ENCODE measurements around the gene ZMYND11.

ZMYND11 gene

DNA sequence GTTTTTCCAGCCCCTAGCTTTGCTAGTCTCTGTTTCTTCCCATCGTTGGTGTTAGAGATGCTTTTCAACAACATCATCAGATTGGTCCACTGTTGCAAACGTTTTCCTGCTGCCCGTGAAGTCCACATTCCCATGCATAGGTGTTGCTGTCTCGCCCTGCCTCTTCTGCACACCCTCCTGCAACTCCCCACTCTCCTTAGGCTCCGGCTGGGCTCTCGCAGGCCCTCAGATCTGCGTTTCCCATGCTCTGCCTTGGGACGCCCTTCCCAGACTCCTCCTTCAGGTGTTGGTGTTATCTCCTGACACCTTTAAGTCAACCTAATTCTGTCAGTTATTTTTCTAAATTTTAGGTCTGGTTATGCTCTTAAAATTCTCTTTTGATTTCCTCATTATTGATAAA lies 55.0 kb downstream of the ZMYND11 start:
- H3K27ac ChIP-seq: no peak overlapping the region
- no peak for DNase-seq (ENCODE audit: low read depth, low spot score)

DNA sequence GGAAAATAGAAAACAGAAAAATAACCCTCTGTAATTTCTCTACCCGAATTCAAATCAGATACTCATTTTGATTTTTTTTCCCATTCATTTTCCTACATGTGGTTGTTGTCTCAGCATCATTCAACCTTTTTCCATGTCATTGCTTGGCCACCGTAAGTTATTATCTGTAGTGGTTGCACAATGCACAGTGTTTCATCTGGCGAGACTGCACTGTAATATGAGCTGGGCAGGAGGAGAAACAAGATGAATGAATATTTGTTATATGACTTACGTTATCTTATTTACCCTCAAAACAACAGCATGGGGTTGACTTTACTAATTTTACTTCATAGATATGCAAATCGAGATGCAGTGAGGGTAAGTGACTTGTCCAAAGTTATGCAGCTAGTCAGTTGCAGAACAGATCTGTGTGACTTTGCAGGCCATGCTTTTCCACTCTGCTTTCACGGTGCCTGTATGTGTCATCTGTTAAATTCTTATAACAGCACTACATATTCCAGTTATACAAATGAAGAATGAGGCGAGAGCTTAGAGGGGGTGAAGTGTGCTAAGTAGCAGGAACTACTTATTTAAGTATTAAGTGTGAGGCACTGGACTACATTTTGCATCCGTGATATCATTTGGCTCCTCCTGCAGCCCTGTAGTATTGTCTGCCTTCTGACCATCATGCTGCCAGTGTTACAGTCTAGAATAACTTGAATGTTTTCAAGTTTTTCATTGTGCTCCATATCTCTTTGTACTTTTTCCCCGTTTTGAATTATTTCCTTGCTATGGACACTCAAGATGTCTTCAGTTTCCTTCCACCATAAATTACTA lies 56.7 kb downstream of the ZMYND11 start:
- no peak overlapping the region for H3K27ac ChIP-seq
- DNase-seq (ENCODE audit: low read depth, low spot score): no peak

- no peak overlapping the region for H3K27ac ChIP-seq
- no peak for DNase-seq (ENCODE audit: low read depth, low spot score)
Observed at GRCh38 chr10:194281-194680, 59.0 kb downstream of the ZMYND11 start.

DNA sequence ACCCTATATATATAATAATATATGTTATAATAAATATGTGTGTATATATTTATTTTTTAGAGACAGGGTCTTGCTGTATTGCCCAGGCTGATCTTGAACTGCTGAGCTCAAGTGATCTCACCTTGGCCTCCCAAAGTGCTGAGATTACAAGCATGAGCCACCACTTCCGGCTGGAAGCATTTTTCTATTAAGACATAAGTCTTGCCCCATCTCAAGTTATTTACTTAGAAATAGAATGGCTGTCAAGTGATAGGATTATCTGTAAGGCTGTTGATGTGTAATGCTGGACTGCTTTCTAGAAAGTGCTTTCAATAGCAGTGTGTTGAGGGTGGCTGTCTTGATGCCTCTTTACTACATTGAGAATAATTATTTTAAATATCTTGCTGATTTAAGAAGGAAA lies 65.2 kb downstream of the ZMYND11 start:
- H3K27ac ChIP-seq: no peak overlapping the region
- no peak for DNase-seq (ENCODE audit: low read depth, low spot score)

- DNase-seq (ENCODE audit: low read depth, low spot score): no peak
- H3K27ac ChIP-seq: no peak overlapping the region
Observed at GRCh38 chr10:201328-201771, 66.1 kb downstream of the ZMYND11 start.

DNA sequence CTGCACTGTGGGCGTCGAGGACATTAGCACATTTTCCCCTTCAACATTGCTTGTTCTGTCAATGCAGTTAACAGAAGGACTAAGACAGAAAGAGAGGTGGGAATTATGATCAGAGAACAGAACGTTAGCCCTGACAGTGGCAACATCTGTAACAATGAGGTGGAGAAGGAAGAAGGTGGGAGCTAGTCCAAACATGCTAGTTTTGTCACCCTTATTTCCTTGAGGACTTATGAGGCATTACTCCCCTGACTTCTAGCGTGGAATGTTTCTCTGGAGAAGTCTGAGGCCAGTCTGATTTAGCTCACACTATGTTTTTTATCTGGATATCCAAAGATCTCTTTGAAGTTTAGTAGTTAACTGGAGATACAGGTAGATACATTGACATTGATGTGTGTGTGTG lies 73.4 kb downstream of the ZMYND11 start:
- DNase-seq (ENCODE audit: low read depth, low spot score): no peak
- H3K27ac ChIP-seq: no peak overlapping the region

DNA sequence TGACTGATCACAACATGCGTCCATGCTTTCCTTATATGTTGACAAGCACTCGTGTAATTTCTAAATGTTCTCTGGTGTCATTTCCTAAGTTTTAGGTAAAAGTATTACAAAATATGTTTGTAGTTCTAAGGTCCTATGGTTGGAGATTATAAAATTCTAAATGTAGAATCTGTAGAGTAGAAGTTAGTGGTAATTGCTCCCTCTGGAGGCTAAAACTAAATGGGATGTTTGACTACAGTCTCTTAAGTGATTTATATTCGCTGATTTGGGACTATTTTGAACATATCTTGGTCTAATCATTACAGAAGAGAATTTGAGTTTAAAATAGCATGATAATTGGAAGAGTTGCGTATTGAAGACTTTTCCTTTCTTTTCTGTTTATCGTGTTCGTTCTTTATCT lies 74.1 kb downstream of the ZMYND11 start:
- no peak for DNase-seq (ENCODE audit: low read depth, low spot score)
- no peak overlapping the region for H3K27ac ChIP-seq

DNA sequence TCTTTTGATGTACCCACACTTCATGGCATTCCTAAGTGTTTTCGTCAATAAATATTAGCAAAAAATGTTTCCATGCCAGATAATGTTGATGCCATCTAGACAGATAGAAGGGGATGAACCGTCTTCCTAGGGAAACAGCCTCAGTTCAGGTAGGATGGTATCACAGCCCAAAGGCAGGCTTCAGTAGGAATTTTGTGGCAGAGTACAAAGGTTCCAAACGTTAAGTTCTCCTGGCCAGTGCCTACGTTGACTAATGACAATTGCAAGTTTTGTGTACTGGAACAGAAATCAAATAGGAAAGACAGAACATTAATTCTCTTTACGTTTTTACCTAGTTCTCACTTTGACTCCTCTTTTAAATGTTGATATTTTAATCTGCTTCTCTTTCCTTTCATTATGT lies 75.0 kb downstream of the ZMYND11 start:
- no peak overlapping the region for H3K27ac ChIP-seq
- DNase-seq (ENCODE audit: low read depth, low spot score): no peak

DNA sequence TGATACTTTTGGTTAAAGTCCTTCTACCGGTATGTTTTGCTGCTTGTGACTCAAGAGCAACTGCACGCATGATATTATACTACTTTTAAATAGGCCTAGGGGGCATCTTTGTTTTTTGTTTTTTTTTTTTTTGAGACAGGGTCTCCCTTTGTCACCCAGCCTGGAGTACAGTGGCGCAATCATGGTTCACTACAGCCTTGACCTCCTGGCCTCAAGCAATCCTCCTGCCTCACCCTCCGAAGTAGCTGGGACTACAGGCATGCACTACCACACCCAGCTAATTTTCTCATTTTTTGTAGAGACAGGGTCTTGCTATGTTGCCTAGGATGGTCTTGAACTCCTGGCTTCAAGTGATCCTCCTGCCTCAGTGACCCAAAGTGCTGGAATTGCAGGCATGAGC lies 80.2 kb downstream of the ZMYND11 start:
- no peak for DNase-seq (ENCODE audit: low read depth, low spot score)
- no peak overlapping the region for H3K27ac ChIP-seq

DNA sequence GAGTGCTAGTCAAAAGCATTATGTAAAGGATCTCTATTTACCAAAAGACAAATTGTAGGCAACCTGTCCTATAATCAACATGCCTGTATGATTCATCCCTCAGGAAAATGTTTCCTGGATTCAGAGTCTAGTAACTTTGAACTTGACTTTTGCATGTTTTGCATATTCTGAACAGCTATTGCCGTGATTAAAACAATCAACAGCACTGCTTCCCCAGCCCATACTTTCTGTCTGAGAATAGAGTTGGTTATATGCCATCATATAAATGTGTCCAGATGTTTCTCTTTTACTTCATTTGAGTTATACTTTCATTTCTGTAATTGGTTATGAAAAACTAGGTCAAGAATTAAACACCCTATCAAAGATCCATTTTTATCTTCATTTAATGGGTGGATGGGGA lies 83.5 kb downstream of the ZMYND11 start:
- no peak for DNase-seq (ENCODE audit: low read depth, low spot score)
- no peak overlapping the region for H3K27ac ChIP-seq

GRCh38 chr10:219731-220472 lies 84.6 kb downstream of the ZMYND11 start:
- H3K27ac ChIP-seq: no peak overlapping the region
- DNase-seq (ENCODE audit: low read depth, low spot score): no peak

DNA sequence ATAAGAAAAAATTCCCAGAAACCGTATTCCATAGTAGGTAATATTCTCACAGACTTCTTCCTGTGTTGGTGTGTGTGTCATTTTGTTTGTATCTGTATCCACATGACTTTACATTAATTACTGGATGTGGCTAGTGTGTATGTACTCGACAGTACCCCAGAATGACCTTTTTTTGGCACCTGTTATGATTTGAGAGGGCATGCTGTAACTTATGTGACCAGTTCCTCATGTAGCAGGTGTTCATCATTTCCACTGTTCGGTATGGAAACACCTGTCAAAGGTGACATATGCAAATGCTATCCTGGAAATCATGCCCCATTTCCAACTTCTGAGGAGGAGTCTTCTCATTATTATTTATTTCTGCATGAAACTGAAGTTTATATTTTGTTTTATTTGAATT lies 89.3 kb downstream of the ZMYND11 start:
- no peak for DNase-seq (ENCODE audit: low read depth, low spot score)
- H3K27ac ChIP-seq: no peak overlapping the region

- no peak overlapping the region for H3K27ac ChIP-seq
- no peak for DNase-seq (ENCODE audit: low read depth, low spot score)
Observed at GRCh38 chr10:226018-226417, 90.8 kb downstream of the ZMYND11 start.

GRCh38 chr10:227014-227413 lies 91.8 kb downstream of the ZMYND11 start:
- no peak for DNase-seq (ENCODE audit: low read depth, low spot score)
- H3K27ac ChIP-seq: no peak overlapping the region

DNA sequence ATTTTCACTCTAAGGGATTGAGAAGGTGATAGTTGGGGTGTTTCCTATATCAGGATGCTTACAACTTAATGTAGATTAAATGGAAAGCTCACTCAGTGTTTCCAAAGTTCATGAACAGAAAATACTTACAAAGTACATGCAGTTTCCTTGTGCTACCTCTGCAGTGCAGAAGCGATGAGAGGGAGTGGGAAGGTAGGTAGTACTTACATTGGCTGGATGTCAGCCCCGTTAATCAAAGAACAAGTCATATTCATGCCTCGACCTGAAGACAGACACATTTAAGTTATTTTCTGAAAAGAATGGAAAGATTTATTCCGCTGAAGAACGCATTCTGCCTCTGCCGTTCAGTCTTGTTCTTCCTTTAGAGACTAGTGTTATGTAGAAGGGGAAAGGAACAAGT lies 93.1 kb downstream of the ZMYND11 start:
- H3K27ac ChIP-seq: no peak overlapping the region
- DNase-seq (ENCODE audit: low read depth, low spot score): no peak

DNA sequence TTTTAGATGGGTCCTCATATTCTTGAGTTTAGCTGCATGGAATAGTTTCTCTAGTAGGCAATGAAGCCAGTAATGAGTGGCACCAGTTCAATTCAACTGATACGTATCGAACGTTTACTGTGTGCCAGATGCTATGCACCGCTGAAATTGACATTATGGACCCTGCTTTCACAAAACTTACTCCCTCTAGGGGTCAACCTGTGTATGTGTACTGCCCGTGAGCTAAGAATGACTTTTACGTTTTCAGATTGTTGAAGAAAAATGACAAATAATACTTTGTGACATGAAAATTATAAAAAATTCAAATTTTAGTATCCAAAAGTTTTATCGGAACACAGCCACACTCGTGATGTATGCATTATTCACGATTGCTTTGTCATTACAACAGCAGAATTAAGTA lies 95.5 kb downstream of the ZMYND11 start:
- H3K27ac ChIP-seq: no peak overlapping the region
- DNase-seq (ENCODE audit: low read depth, low spot score): no peak

DNA sequence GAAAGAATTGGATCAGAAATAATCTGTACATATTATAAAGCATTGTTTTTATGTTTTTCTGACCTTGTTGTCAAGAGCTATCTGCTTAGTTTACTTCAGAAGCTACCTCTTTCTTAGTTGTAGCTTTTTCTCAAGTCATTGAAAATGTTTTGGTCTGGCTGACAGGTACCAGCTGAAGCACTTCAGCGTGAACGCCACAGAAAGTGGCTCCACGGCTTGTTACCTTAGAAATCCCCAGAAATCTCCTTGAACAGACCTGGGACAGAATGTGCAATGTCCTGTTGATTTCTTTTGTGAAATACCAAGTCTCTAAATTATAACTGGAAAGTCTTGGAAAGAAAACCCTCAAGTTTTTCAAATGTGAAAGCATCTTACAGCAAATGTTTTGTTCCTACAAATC lies 96.8 kb downstream of the ZMYND11 start:
- DNase-seq (ENCODE audit: low read depth, low spot score): no peak
- H3K27ac ChIP-seq: no peak overlapping the region

GRCh38 chr10:232878-233277 lies 97.6 kb downstream of the ZMYND11 start:
- no peak for DNase-seq (ENCODE audit: low read depth, low spot score)

GRCh38 chr10:234708-235406 lies 99.6 kb downstream of the ZMYND11 start:
- peak; percentile 36 for DNase-seq (ENCODE audit: low read depth, low spot score)
- no peak overlapping the region for H3K27ac ChIP-seq

More at GRCh38 chr10:232878-233277, 97.6 kb downstream of the ZMYND11 start:
- no peak overlapping the region for H3K27ac ChIP-seq

GRCh38 chr10:235915-236314 lies 100.7 kb downstream of the ZMYND11 start:
- no peak overlapping the region for H3K27ac ChIP-seq
- no peak for DNase-seq (ENCODE audit: low read depth, low spot score)

- no peak overlapping the region for H3K27ac ChIP-seq
- DNase-seq (ENCODE audit: low read depth, low spot score): peak; percentile 46
Observed at GRCh38 chr10:239109-239508, 103.9 kb downstream of the ZMYND11 start.
